Astrocyte (in vitro differentiated cells and primary cell): Measurements from ENCODE around the gene SLCO3A1. TPM values are rescaled to one million over a fixed set of nuclear protein-coding genes. Genes with fewer than 3 reads are reported as not detected.

Source experiments
- DNase-seq: peaks from one replicate; pipeline ENCODE4 v3.0.0-alpha.2; 2010; ENCODE audit warnings: low read depth
- FAIRE-seq: peaks from 2 replicates; lab custom pipeline; 2011; peaks lifted over from hg19 to GRCh38; lab: Jason Lieb, UNC
- H2AFZ ChIP-seq: 2 replicates; pipeline ENCODE4 v1.6.0; 2012; ENCODE audit warnings: low read depth, low read length, inconsistent platforms
- H3K27ac ChIP-seq: 2 replicates; pipeline ENCODE4 v1.5.1; 2011; ENCODE audit warnings: low read depth, low read length, inconsistent platforms
- H3K27me3 ChIP-seq: 2 replicates; pipeline ENCODE4 v1.6.0; 2011; ENCODE audit warnings: low read length, inconsistent platforms; ENCODE audit not compliant: insufficient read depth
- H3K36me3 ChIP-seq: 2 replicates; pipeline ENCODE4 v1.5.1; 2011; ENCODE audit warnings: low read length, inconsistent platforms; ENCODE audit not compliant: insufficient read depth
- H3K4me1 ChIP-seq: 2 replicates; pipeline ENCODE4 v1.5.1; 2011; ENCODE audit warnings: low read length, inconsistent platforms; ENCODE audit not compliant: insufficient read depth
- H3K4me2 ChIP-seq: 2 replicates; pipeline ENCODE4 v1.6.0; 2012; ENCODE audit warnings: low read length, inconsistent platforms
- H3K4me3 ChIP-seq: 2 replicates; pipeline ENCODE4 v1.5.1; 2011; ENCODE audit warnings: low read depth, mild to moderate bottlenecking, low read length, inconsistent platforms; ENCODE audit not compliant: insufficient read depth
- H3K79me2 ChIP-seq: 2 replicates; pipeline ENCODE4 v1.6.0; 2012; ENCODE audit warnings: mild to moderate bottlenecking, low read length, inconsistent platforms; ENCODE audit not compliant: insufficient read depth
- H3K9ac ChIP-seq: 2 replicates; pipeline ENCODE4 v1.6.0; 2012; ENCODE audit warnings: mild to moderate bottlenecking, low read length, inconsistent platforms
- H3K9me3 ChIP-seq: 2 replicates; pipeline ENCODE4 v1.5.1; 2012; ENCODE audit warnings: low read depth, mild to moderate bottlenecking, low read length, inconsistent platforms; ENCODE audit not compliant: insufficient read depth
- H4K20me1 ChIP-seq: 2 replicates; pipeline ENCODE4 v1.6.0; 2012; ENCODE audit warnings: low read length, inconsistent platforms; ENCODE audit not compliant: insufficient read depth
- H3K27ac Mint-ChIP-seq: one replicate; pipeline ENCODE4 v1.8.0; 2021; ENCODE audit warnings: mild to moderate bottlenecking, mixed read lengths; ENCODE audit not compliant: unreplicated experiment
- H3K27me3 Mint-ChIP-seq: one replicate; pipeline ENCODE4 v1.8.0; 2021; ENCODE audit warnings: low read depth, mixed read lengths; ENCODE audit not compliant: unreplicated experiment
- H3K36me3 Mint-ChIP-seq: one replicate; pipeline ENCODE4 v1.8.0; 2021; ENCODE audit warnings: low read depth, mixed read lengths; ENCODE audit not compliant: unreplicated experiment
- H3K4me1 Mint-ChIP-seq: one replicate; pipeline ENCODE4 v1.8.0; 2021; ENCODE audit warnings: low read depth, mixed read lengths; ENCODE audit not compliant: unreplicated experiment
- H3K4me3 Mint-ChIP-seq: one replicate; pipeline ENCODE4 v1.8.0; 2021; ENCODE audit warnings: mild to moderate bottlenecking, moderate library complexity, mixed read lengths; ENCODE audit not compliant: unreplicated experiment
- H3K9me3 Mint-ChIP-seq: one replicate; pipeline ENCODE4 v1.8.0; 2021; ENCODE audit warnings: mild to moderate bottlenecking, mixed read lengths; ENCODE audit not compliant: unreplicated experiment
- CTCF ChIP-seq: IDR thresholded peaks from 2 replicates; pipeline ENCODE4 v1.5.1; 2011; ENCODE audit warnings: low read depth, mild to moderate bottlenecking, inconsistent platforms, low read length, moderate library complexity; ENCODE audit not compliant: insufficient read depth
- EZH2 ChIP-seq: IDR thresholded peaks from 2 replicates; pipeline ENCODE4 v1.6.1; 2012; ENCODE audit warnings: mild to moderate bottlenecking, low read length, inconsistent platforms; ENCODE audit not compliant: insufficient read depth
- total RNA-seq: library from RNA; stranded (reverse); gene quantifications from 2 replicates; pipeline ENCODE4 v1.2.1, GENCODE V29; 2021

The SLCO3A1 gene
- total RNA-seq, 1 donor from 2014 or later: 9.4 TPM

GRCh38 chr15:91950631-91951329 is 97.3 kb downstream of the SLCO3A1 start:
- Histone ChIP-seq H3K36me3 (no peaks in the 10 kb centered on the region), H3K4me2 (no peak overlapping the region), H3K4me1 (peaks cover 10% of the 10 kb centered on the region), H4K20me1 (no peaks in the 10 kb centered on the region), H3K27ac (no peak overlapping the region), H3K79me2 (no peaks in the 10 kb centered on the region), H3K4me3 (no peak overlapping the region), H3K27me3 (no peaks in the 10 kb centered on the region), H3K9me3 (no peaks in the 10 kb centered on the region), H3K9ac (no peak overlapping the region), H2AFZ (no peak overlapping the region)
- TF ChIP-seq CTCF: no peak
- no peak for TF ChIP-seq EZH2
- Mint-ChIP-seq H3K9me3 (no peaks in the 10 kb centered on the region), H3K27me3 (peaks cover 2% of the 10 kb centered on the region), H3K4me3 (no peak overlapping the region), H3K4me1 (peaks cover 21% of the 10 kb centered on the region), H3K36me3 (no peaks in the 10 kb centered on the region), H3K27ac (no peak overlapping the region)
- no peak for FAIRE-seq
- DNase-seq: peak; percentile 39

- no peaks in the 10 kb centered on the region for H3K79me2 ChIP-seq
- H3K36me3 ChIP-seq: no peaks in the 10 kb centered on the region
- H3K4me2 ChIP-seq: no peak overlapping the region
- H3K27ac Mint-ChIP-seq: no peak overlapping the region
- H4K20me1 ChIP-seq: no peaks in the 10 kb centered on the region
- TF ChIP-seq CTCF (no peak), EZH2 (no peak)
- no peaks in the 10 kb centered on the region for H3K9me3 Mint-ChIP-seq
- H3K4me1 Mint-ChIP-seq: peaks cover 24% of the 10 kb centered on the region
- no peak overlapping the region for H3K4me3 Mint-ChIP-seq
- no peak overlapping the region for H3K4me3 ChIP-seq
- H3K27ac ChIP-seq: no peak overlapping the region
- peaks cover 13% of the 10 kb centered on the region for H3K4me1 ChIP-seq
- H3K9ac ChIP-seq: no peak overlapping the region
- no peaks in the 10 kb centered on the region for H3K36me3 Mint-ChIP-seq
- DNase-seq (no peak), FAIRE-seq (no peak)
- H3K9me3 ChIP-seq: no peaks in the 10 kb centered on the region
- H2AFZ ChIP-seq: no peak overlapping the region
- no peaks in the 10 kb centered on the region for H3K27me3 ChIP-seq
- H3K27me3 Mint-ChIP-seq: peaks cover 2% of the 10 kb centered on the region
These were observed 98.7 kb downstream of the SLCO3A1 start for GRCh38 chr15:91952216-91952615.

- no peaks in the 10 kb centered on the region for H4K20me1 ChIP-seq
- H3K36me3 ChIP-seq: no peaks in the 10 kb centered on the region
- H3K9me3 ChIP-seq: no peaks in the 10 kb centered on the region
- H3K4me1 ChIP-seq: peaks cover 5% of the 10 kb centered on the region
- Mint-ChIP-seq H3K27me3 (peaks cover 2% of the 10 kb centered on the region), H3K36me3 (no peaks in the 10 kb centered on the region), H3K4me3 (peak overlapping the region; percentile 11), H3K4me1 (peaks cover 17% of the 10 kb centered on the region), H3K27ac (no peak overlapping the region), H3K9me3 (no peaks in the 10 kb centered on the region)
- no peak overlapping the region for H2AFZ ChIP-seq
- H3K27ac ChIP-seq: no peak overlapping the region
- no peak for DNase-seq
- TF ChIP-seq EZH2: no peak
- TF ChIP-seq CTCF: no peak
- FAIRE-seq: no peak
- no peak overlapping the region for H3K4me3 ChIP-seq
- no peak overlapping the region for H3K9ac ChIP-seq
- no peaks in the 10 kb centered on the region for H3K27me3 ChIP-seq
- no peak overlapping the region for H3K4me2 ChIP-seq
- H3K79me2 ChIP-seq: no peaks in the 10 kb centered on the region
These were observed 99.9 kb downstream of the SLCO3A1 start for GRCh38 chr15:91953432-91953831.
